SK-N-SH (cell line): ENCODE measurements around the gene PUDP.

Experiments
- CTCF ChIP-seq: fragments of 200-600 bp; sonication (generic); IDR thresholded peaks from 2 replicates; pipeline ENCODE4 v1.6.1; 2017; ENCODE audit warnings: antibody characterized with exemption, mild to moderate bottlenecking, moderate library complexity
- ELF1 ChIP-seq: IDR thresholded peaks from 2 replicates; pipeline ENCODE4 v1.4.0; 2012
- EP300 ChIP-seq, 2 experiments: IDR thresholded peaks; 2 replicates each; pipeline versions ENCODE4 v1.4.0 to v1.6.1; 2012; ENCODE audit warnings: borderline replicate concordance in 1 of 2, low read depth in 1 of 2, low read length in 1 of 2
- FOXM1 ChIP-seq: IDR thresholded peaks from 2 replicates; pipeline ENCODE4 v1.4.0; 2012; ENCODE audit warnings: low read depth, mild to moderate bottlenecking
- GABPA ChIP-seq: IDR thresholded peaks from 2 replicates; pipeline ENCODE4 v1.4.0; 2012; ENCODE audit warnings: low read depth, mild to moderate bottlenecking
- MAX ChIP-seq: IDR thresholded peaks from 2 replicates; pipeline ENCODE4 v1.4.0; 2012; ENCODE audit warnings: low read depth
- MEF2A ChIP-seq: IDR thresholded peaks from 2 replicates; pipeline ENCODE4 v1.4.0; 2012; ENCODE audit warnings: low read depth, borderline replicate concordance
- POLR2AphosphoS5 ChIP-seq: IDR thresholded peaks from 2 replicates; pipeline ENCODE4 v1.6.1; 2012; ENCODE audit warnings: low read depth, low read length
- RFX5 ChIP-seq: IDR thresholded peaks from 2 replicates; pipeline ENCODE4 v1.6.1; 2012; ENCODE audit warnings: mild to moderate bottlenecking, improper control_type of control experiment, low read length
- SMC3 ChIP-seq: IDR thresholded peaks from 2 replicates; pipeline ENCODE4 v1.6.1; 2012; ENCODE audit warnings: low read depth, low read length, improper control_type of control experiment
- ZBTB33 ChIP-seq: IDR thresholded peaks from 2 replicates; pipeline ENCODE4 v1.4.0; 2012; ENCODE audit warnings: low read depth, borderline replicate concordance

- TF ChIP-seq POLR2AphosphoS5 = no peak
- no peak for TF ChIP-seq CTCF
- no peak for TF ChIP-seq EP300 (IDR thresholded peaks at IDR 0.05; ENCODE audit: borderline replicate concordance in 1 of 2, low read depth in 1 of 2, low read length in 1 of 2)
- TF ChIP-seq SMC3 = no peak
- no peak for TF ChIP-seq FOXM1
- TF ChIP-seq MAX = no peak
- TF ChIP-seq ZBTB33 = no peak
- no peak for TF ChIP-seq GABPA
- TF ChIP-seq MEF2A = no peak
- TF ChIP-seq RFX5 = no peak
- TF ChIP-seq ELF1 = no peak
These were observed 88.6 kb downstream of the PUDP start for GRCh38 chrX:7059214-7059838.
